GM13976 (cell line): Measurements from ENCODE around the gene RET.

Experiments used
- DNase-seq: peaks from one replicate; pipeline ENCODE4 v3.0.0; 2012; ENCODE audit warnings: low spot score
- CTCF ChIP-seq: IDR thresholded peaks from 2 replicates; pipeline ENCODE4 v1.5.1; 2012; ENCODE audit warnings: borderline replicate concordance, mild to moderate bottlenecking; ENCODE audit not compliant: insufficient read depth; ENCODE audit errors: extremely low read depth, missing control alignments, control extremely low read depth
- in situ Hi-C: fragments of 300-500 bp; cut with MboI; formaldehyde crosslinking; loops from one replicate; pipeline ENCODE4 v1.12.0; 2022; ENCODE audit warnings: low sequenced_read_pairs, mixed read lengths, inconsistent platforms; ENCODE audit not compliant: unreplicated experiment

Gene RET

GRCh38 chr10:43036481-43037428 lies 40.1 kb upstream of the RET start:
- TF ChIP-seq CTCF: no peak
- DNase-seq: no peak
- in situ Hi-C loops: no loop called here

- in situ Hi-C loops: no loop called here
- TF ChIP-seq CTCF: no peak
- DNase-seq: no peak
Measured at GRCh38 chr10:43037440-43037839, 39.4 kb upstream of the RET start.

GRCh38 chr10:43037942-43038782 lies 38.7 kb upstream of the RET start:
- TF ChIP-seq CTCF: no peak
- no peak for DNase-seq
- in situ Hi-C loops: no loop called here

GRCh38 chr10:43038783-43039623 lies 37.9 kb upstream of the RET start:
- in situ Hi-C loops: no loop called here
- no peak for TF ChIP-seq CTCF
- no peak for DNase-seq

GRCh38 chr10:43039624-43040481 lies 37.0 kb upstream of the RET start:
- no peak for DNase-seq
- in situ Hi-C loops: no loop called here
- TF ChIP-seq CTCF: no peak
